Endothelial cell of umbilical vein (primary cell): ENCODE measurements around the gene SMC1B. TPM values are rescaled to one million over a fixed set of nuclear protein-coding genes. Genes with fewer than 3 reads are reported as not detected.

Source experiments
- BruUV-seq: library from RNA; stranded (reverse); fragments of 400-500 nt; replicated peaks from 2 replicates; lab custom pipeline; 2021; lab: Mats Ljungman, UMichigan
- CTCF ChIA-PET: fragments of 300-600, 350-600 bp; sonication (Branson Sonifier 250); formaldehyde crosslinking; loops from one replicate; lab custom pipeline; 2021; ENCODE audit warnings: antibody characterized with exemption, inconsistent platforms; lab: Charles Lee
- POLR2A ChIA-PET: fragments of 300-600, 350-600 bp; sonication (Branson Sonifier 250); formaldehyde crosslinking; loops from one replicate; lab custom pipeline; 2021; ENCODE audit warnings: antibody characterized with exemption, inconsistent platforms; lab: Charles Lee
- DNase-seq: peaks from one replicate; pipeline ENCODE4 v3.0.0-alpha.2; 2011; ENCODE audit warnings: low read depth, low spot score
- FAIRE-seq: peaks from 2 replicates; lab custom pipeline; 2011; peaks lifted over from hg19 to GRCh38; lab: Jason Lieb, UNC
- H2AFZ ChIP-seq: 2 replicates; pipeline ENCODE4 v1.6.0; 2012; ENCODE audit warnings: low read depth, low read length, control low read depth, inconsistent platforms
- H3K27ac ChIP-seq: 2 replicates; pipeline ENCODE4 v1.5.1; 2011; ENCODE audit warnings: low read depth, mild to moderate bottlenecking, control low read depth, low read length, moderate library complexity; ENCODE audit not compliant: insufficient read depth
- H3K27me3 ChIP-seq, 2 experiments: 2 replicates each; pipeline versions ENCODE4 v1.6.0 to v1.6.1; 2011; ENCODE audit warnings: low read length in 2 of 2, mixed read lengths in 1 of 2; ENCODE audit not compliant: control insufficient read depth in 2 of 2, insufficient read depth in 2 of 2
- H3K36me3 ChIP-seq, 2 experiments: 2 replicates in 1 of 2; 3 replicates in 1 of 2; pipeline ENCODE4 v1.5.1; 2011; ENCODE audit warnings: low read length in 2 of 2, mild to moderate bottlenecking in 1 of 2, moderate library complexity in 1 of 2; ENCODE audit not compliant: control insufficient read depth in 2 of 2, insufficient read depth in 2 of 2; ENCODE audit errors: extremely low read depth in 1 of 2
- H3K4me1 ChIP-seq: 3 replicates; pipeline ENCODE4 v1.5.1; 2011; ENCODE audit warnings: mild to moderate bottlenecking, low read length; ENCODE audit not compliant: control insufficient read depth, insufficient read depth; ENCODE audit errors: extremely low read depth
- H3K4me2 ChIP-seq: 2 replicates; pipeline ENCODE4 v1.6.1; 2011; ENCODE audit warnings: low read length, control low read depth, mixed read lengths; ENCODE audit not compliant: insufficient read depth
- H3K4me3 ChIP-seq, 3 experiments: fragments of 200-600 bp in 1 of 3; sonication (generic), shearing (Covaris generic) in 1 of 3; replicated peaks in 1 of 3; 2 replicates each; pipeline ENCODE4 v1.5.1; 2011 to 2016; ENCODE audit warnings: control low read depth in 3 of 3, low read length in 3 of 3, mild to moderate bottlenecking in 2 of 3, inconsistent platforms in 1 of 3, low read depth in 1 of 3, moderate library complexity in 1 of 3; ENCODE audit not compliant: insufficient read depth in 1 of 3
- H3K79me2 ChIP-seq: 2 replicates; pipeline ENCODE4 v1.6.0; 2012; ENCODE audit warnings: low read length, inconsistent platforms; ENCODE audit not compliant: control insufficient read depth, insufficient read depth
- H3K9ac ChIP-seq: replicated peaks from 2 replicates; pipeline ENCODE3; 2011; ENCODE audit warnings: low read length, control low read depth; ENCODE audit not compliant: insufficient read depth; ENCODE audit errors: extremely low read depth
- H3K9me1 ChIP-seq: replicated peaks from 3 replicates; pipeline ENCODE4 v1.6.0; 2011; ENCODE audit warnings: mild to moderate bottlenecking, low read length; ENCODE audit not compliant: control insufficient read depth, insufficient read depth; ENCODE audit errors: extremely low read depth
- H3K9me3 ChIP-seq: replicated peaks from 2 replicates; pipeline ENCODE4 v1.5.1; 2012; ENCODE audit warnings: low read length, inconsistent platforms; ENCODE audit not compliant: control insufficient read depth, insufficient read depth
- H4K20me1 ChIP-seq: replicated peaks from 2 replicates; pipeline ENCODE3; 2011; ENCODE audit warnings: mild to moderate bottlenecking, low read length; ENCODE audit not compliant: control insufficient read depth, insufficient read depth; ENCODE audit errors: extremely low read depth
- CTCF ChIP-seq, 2 donors: IDR thresholded peaks; 1 replicate in 1 of 2; 2 replicates in 1 of 2; pipeline ENCODE4 v1.5.1; 2011; ENCODE audit warnings: low read length in 2 of 2, mild to moderate bottlenecking in 2 of 2, moderate library complexity in 2 of 2, control low read depth in 1 of 2, inconsistent platforms in 1 of 2, low read depth in 1 of 2; ENCODE audit not compliant: insufficient read depth in 1 of 2; ENCODE audit errors: extremely low read depth in 1 of 2
- EZH2 ChIP-seq: IDR thresholded peaks from 2 replicates; pipeline ENCODE4 v1.6.1; 2012; ENCODE audit warnings: borderline replicate concordance, low read depth, mild to moderate bottlenecking, moderate library complexity, low read length, inconsistent platforms; ENCODE audit not compliant: severe bottlenecking
- FOS ChIP-seq: IDR thresholded peaks from 2 replicates; pipeline ENCODE4 v1.6.1; 2011; ENCODE audit warnings: mild to moderate bottlenecking, low read length, moderate library complexity, borderline replicate concordance; ENCODE audit not compliant: insufficient read depth
- GATA2 ChIP-seq: IDR thresholded peaks from 2 replicates; pipeline ENCODE4 v1.7.0; 2011; ENCODE audit warnings: low read depth, mild to moderate bottlenecking, moderate library complexity, mixed read lengths, low read length; ENCODE audit not compliant: insufficient read length, insufficient read depth
- JUN ChIP-seq: IDR thresholded peaks from 2 replicates; pipeline ENCODE4 v1.6.1; 2011; ENCODE audit warnings: borderline replicate concordance, low read depth; ENCODE audit not compliant: insufficient read length, insufficient read depth
- MAX ChIP-seq: IDR thresholded peaks from 2 replicates; pipeline ENCODE4 v1.6.1; 2011; ENCODE audit not compliant: insufficient read depth, insufficient read length
- MYC ChIP-seq: IDR thresholded peaks from one replicate; pipeline ENCODE4 v1.6.1; 2011; ENCODE audit warnings: mild to moderate bottlenecking, low read depth, low read length
- POLR2A ChIP-seq: IDR thresholded peaks from 2 replicates; pipeline ENCODE4 v1.6.1; 2012; ENCODE audit warnings: low read depth, mild to moderate bottlenecking, control low read depth, low read length
- POLR2AphosphoS5 ChIP-seq: IDR thresholded peaks from 2 replicates; pipeline ENCODE4 v1.6.1; 2012; ENCODE audit warnings: low read depth, mild to moderate bottlenecking, control low read depth, low read length, moderate library complexity; ENCODE audit not compliant: insufficient read depth
- dilution Hi-C: fragments of 300-500 bp; cut with MboI; formaldehyde crosslinking; loops from one replicate; pipeline ENCODE4 v1.15.0; 2019; ENCODE audit warnings: low sequenced_read_pairs; ENCODE audit not compliant: extremely low pct_ligation_motif_present
- intact Hi-C: fragments of 100-400 bp; cut with micrococcal nuclease; formaldehyde crosslinking; loops from one replicate; pipeline ENCODE4 v1.10.0; 2022
- polyA plus RNA-seq, 4 experiments: library from polyadenylated mRNA; depleted of rRNA in 3 of 4; stranded (reverse) in 3 of 4; unstranded in 1 of 4; fragments of >200 nt; gene quantifications; 2 replicates each; pipeline versions ENCODE4 v1.2.1 to v1.2.3, GENCODE V29; 2011 to 2012; ENCODE audit warnings: missing spikeins in 1 of 4
- total RNA-seq: library from RNA; stranded (reverse); gene quantifications from 2 replicates; pipeline ENCODE4 v1.2.3, GENCODE V29; 2021

Gene SMC1B
- total and polyA plus RNA-seq, 2 donors (not counting 3 experiments of a cell fraction or from before 2014, with no cell fraction given) = 0.07 TPM; not detected in 1

- no TSS peak for BruUV-seq
- dilution Hi-C loops = no loop called here
- H3K79me2 ChIP-seq = no peaks in the 10 kb centered on the region
- no peak for TF ChIP-seq POLR2A
- TF ChIP-seq MAX = no peak
- TF ChIP-seq MYC = no peak
- TF ChIP-seq JUN = no peak
- TF ChIP-seq CTCF (IDR thresholded peaks at IDR 0.05; ENCODE audit: extremely low read depth in 1 of 2, insufficient read depth in 1 of 2, low read depth in 1 of 2, low read length in 2 of 2) = no peak
- TF ChIP-seq EZH2 = no peak
- TF ChIP-seq FOS = no peak
- TF ChIP-seq GATA2 = no peak
- TF ChIP-seq POLR2AphosphoS5 = no peak
- no peaks in the 10 kb centered on the region for H3K9me3 ChIP-seq
- H3K9me1 ChIP-seq = no peaks in the 10 kb centered on the region
- no peak for FAIRE-seq
- H3K4me1 ChIP-seq = no peaks in the 10 kb centered on the region
- no peak overlapping the region for H3K4me3 ChIP-seq
- H3K27me3 ChIP-seq = no peaks in the 10 kb centered on the region
- H3K4me2 ChIP-seq = no peak overlapping the region
- H3K9ac ChIP-seq = no peak overlapping the region
- H4K20me1 ChIP-seq = no peaks in the 10 kb centered on the region
- H2AFZ ChIP-seq = no peak overlapping the region
- H3K36me3 ChIP-seq = no peaks in the 10 kb centered on the region
- DNase-seq = no peak
- intact Hi-C loops = no loop called here
- H3K27ac ChIP-seq = no peak overlapping the region
- ChIA-PET CTCF (interaction anchor here (0.9 to 1.5 kb wide), 3 partner anchors 8 to 12 kb away, joined by 3 to 6 read pairs (median 4); partner anchors contain the start of gene RIBC2), POLR2A (no interaction called here)
These were observed 9.0 kb upstream of the SMC1B start for GRCh38 chr22:45422237-45422983.
